DND-41 (cell line): ENCODE data around the gene KRT4.

Experiments used
- ATAC-seq: fragments of 200-7000 bp; cut with Tn5 transposase; 3 replicates; pipeline ENCODE4 v1.9.1; 2021; ENCODE audit warnings: low read depth; ENCODE audit not compliant: insufficient read depth
- DNase-seq: peaks from one replicate; pipeline ENCODE4 v3.0.0-alpha.2; 2020
- H2AFZ ChIP-seq: 2 replicates; pipeline ENCODE4 v1.6.0; 2012; ENCODE audit warnings: low read depth, low read length
- H3K27ac ChIP-seq: 2 replicates; pipeline ENCODE4 v1.5.1; 2012; ENCODE audit warnings: low read length, inconsistent platforms
- H3K27me3 ChIP-seq: fragments of 200-600 bp; sonication (generic); 2 replicates; pipeline ENCODE4 v1.6.0; 2012; ENCODE audit warnings: low read length, mild to moderate bottlenecking, inconsistent platforms; ENCODE audit not compliant: insufficient read depth, poor library complexity
- H3K36me3 ChIP-seq: 2 replicates; pipeline ENCODE4 v1.5.1; 2012; ENCODE audit warnings: low read length, inconsistent platforms; ENCODE audit not compliant: insufficient read depth
- H3K4me1 ChIP-seq: 2 replicates; pipeline ENCODE4 v1.5.1; 2012; ENCODE audit warnings: mild to moderate bottlenecking, low read length; ENCODE audit not compliant: insufficient read depth
- H3K4me2 ChIP-seq: 2 replicates; pipeline ENCODE4 v1.6.0; 2012; ENCODE audit warnings: mild to moderate bottlenecking, moderate library complexity, low read length, inconsistent platforms; ENCODE audit not compliant: insufficient read depth
- H3K4me3 ChIP-seq, 2 experiments: fragments of 200-600 bp in 1 of 2; shearing (Covaris generic) in 1 of 2; 2 replicates each; pipeline ENCODE4 v1.5.1; 2012 to 2016; ENCODE audit warnings: inconsistent platforms in 2 of 2, low read length in 2 of 2, mild to moderate bottlenecking in 2 of 2, low read depth in 1 of 2, moderate library complexity in 1 of 2
- H3K79me2 ChIP-seq: 2 replicates; pipeline ENCODE4 v1.6.0; 2012; ENCODE audit warnings: low read length, inconsistent platforms; ENCODE audit not compliant: insufficient read depth
- H3K9ac ChIP-seq: 2 replicates; pipeline ENCODE4 v1.6.0; 2012; ENCODE audit warnings: low read depth, mild to moderate bottlenecking, inconsistent platforms, low read length, moderate library complexity
- H3K9me3 ChIP-seq: 2 replicates; pipeline ENCODE4 v1.5.1; 2012; ENCODE audit warnings: low read length, moderate library complexity, mild to moderate bottlenecking, inconsistent platforms; ENCODE audit not compliant: insufficient read depth, severe bottlenecking
- H4K20me1 ChIP-seq: 2 replicates; pipeline ENCODE4 v1.6.0; 2012; ENCODE audit warnings: low read length; ENCODE audit not compliant: insufficient read depth
- EZH2 ChIP-seq: IDR thresholded peaks from 3 replicates; pipeline ENCODE4 v1.6.1; 2012; ENCODE audit warnings: borderline replicate concordance, low read depth, mild to moderate bottlenecking, moderate library complexity, low read length, inconsistent platforms; ENCODE audit not compliant: severe bottlenecking
- TF ChIP-seq, protein P1 (sequence below): IDR thresholded peaks from 2 replicates; pipeline ENCODE4 v1.5.1; 2012; ENCODE audit warnings: borderline replicate concordance, low read length, moderate library complexity, mild to moderate bottlenecking; ENCODE audit not compliant: poor library complexity, severe bottlenecking; ENCODE audit errors: extremely low read depth

KRT4 gene

DNA sequence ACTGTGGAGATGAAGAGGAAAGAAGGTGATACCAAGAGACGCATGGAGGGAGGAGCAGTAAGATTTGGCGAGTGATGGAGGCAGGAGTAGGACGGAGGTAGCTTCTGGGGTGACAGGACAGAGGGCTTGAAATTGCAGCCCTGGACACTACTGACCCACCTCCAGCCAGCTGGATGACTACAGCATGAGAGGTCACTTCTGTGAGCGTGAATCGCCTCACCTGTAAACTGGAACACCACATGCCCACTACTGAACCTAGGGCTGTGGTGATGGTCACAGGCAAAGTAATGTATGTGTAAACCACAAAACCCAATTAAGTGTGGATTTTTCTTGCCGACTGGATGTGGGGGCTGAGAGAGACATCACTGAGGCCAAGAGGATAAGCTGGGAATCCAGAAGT, 6.6 kb upstream of the KRT4 start:
- DNase-seq (no peak), ATAC-seq (no peak)
- Histone ChIP-seq H3K9me3 (no peaks in the 10 kb centered on the region), H3K27ac (no peak overlapping the region), H3K4me2 (no peak overlapping the region), H3K4me3 (no peak overlapping the region), H4K20me1 (0 out of 2 replicates have a peak, but pooled peaks cover 6% of the 10 kb centered on the region), H3K27me3 (peaks cover 29% of the 10 kb centered on the region), H2AFZ (no peak overlapping the region), H3K79me2 (no peaks in the 10 kb centered on the region), H3K4me1 (no peaks in the 10 kb centered on the region), H3K9ac (no peak overlapping the region), H3K36me3 (no peaks in the 10 kb centered on the region)
- TF ChIP-seq EZH2 = no peak
- TF ChIP-seq, protein P1, sequence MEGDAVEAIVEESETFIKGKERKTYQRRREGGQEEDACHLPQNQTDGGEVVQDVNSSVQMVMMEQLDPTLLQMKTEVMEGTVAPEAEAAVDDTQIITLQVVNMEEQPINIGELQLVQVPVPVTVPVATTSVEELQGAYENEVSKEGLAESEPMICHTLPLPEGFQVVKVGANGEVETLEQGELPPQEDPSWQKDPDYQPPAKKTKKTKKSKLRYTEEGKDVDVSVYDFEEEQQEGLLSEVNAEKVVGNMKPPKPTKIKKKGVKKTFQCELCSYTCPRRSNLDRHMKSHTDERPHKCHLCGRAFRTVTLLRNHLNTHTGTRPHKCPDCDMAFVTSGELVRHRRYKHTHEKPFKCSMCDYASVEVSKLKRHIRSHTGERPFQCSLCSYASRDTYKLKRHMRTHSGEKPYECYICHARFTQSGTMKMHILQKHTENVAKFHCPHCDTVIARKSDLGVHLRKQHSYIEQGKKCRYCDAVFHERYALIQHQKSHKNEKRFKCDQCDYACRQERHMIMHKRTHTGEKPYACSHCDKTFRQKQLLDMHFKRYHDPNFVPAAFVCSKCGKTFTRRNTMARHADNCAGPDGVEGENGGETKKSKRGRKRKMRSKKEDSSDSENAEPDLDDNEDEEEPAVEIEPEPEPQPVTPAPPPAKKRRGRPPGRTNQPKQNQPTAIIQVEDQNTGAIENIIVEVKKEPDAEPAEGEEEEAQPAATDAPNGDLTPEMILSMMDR = no peak

DNA sequence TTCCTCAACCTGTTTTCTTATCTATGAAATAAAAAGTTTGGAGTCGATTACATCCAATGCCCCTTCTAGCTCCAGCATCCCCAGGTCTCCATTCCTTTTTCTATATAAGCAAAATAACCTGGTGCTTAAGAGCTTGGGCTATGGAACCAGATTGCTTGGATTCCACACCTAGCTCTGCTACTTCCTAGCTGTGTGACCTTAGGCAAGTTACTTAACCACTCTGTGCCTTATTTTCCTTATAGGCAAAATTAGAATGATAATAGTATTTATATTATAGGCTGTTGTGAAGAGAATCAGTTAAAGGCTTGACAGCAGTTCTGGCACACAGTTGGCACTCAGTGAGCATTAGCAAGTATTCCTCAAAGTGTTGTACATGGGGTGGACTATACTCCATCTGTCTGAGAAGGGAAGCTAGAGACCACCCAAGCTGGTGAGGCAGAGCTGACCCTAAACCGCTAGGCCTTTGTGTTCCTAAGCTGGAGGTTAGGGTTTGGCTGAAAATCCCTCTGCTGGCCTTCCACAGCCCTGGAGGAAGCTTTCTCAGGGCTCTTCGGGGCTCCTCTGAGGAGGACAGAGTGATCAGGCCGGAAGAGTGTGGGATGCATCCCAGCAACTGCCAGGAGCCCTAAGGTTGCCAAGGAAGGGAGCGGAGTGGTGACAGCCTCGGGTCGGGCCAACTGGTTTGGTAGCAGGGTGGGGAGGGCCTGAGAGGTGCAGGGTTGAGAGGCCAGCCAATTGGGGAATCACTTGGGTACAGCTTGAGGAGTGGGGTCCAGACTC, 6.0 kb upstream of the KRT4 start:
- H3K4me1 ChIP-seq = no peaks in the 10 kb centered on the region
- H3K36me3 ChIP-seq = no peaks in the 10 kb centered on the region
- no peaks in the 10 kb centered on the region for H3K9me3 ChIP-seq
- H4K20me1 ChIP-seq = 0 out of 2 replicates have a peak, but pooled peaks cover 6% of the 10 kb centered on the region
- no peak overlapping the region for H3K9ac ChIP-seq
- H3K4me2 ChIP-seq = no peak overlapping the region
- TF ChIP-seq, protein P1 = no peak
- TF ChIP-seq EZH2 = no peak
- H3K79me2 ChIP-seq = no peaks in the 10 kb centered on the region
- peaks cover 27% of the 10 kb centered on the region for H3K27me3 ChIP-seq
- H3K27ac ChIP-seq = no peak overlapping the region
- no peak for ATAC-seq
- no peak for DNase-seq
- H2AFZ ChIP-seq = no peak overlapping the region
- no peak overlapping the region for H3K4me3 ChIP-seq

DNA sequence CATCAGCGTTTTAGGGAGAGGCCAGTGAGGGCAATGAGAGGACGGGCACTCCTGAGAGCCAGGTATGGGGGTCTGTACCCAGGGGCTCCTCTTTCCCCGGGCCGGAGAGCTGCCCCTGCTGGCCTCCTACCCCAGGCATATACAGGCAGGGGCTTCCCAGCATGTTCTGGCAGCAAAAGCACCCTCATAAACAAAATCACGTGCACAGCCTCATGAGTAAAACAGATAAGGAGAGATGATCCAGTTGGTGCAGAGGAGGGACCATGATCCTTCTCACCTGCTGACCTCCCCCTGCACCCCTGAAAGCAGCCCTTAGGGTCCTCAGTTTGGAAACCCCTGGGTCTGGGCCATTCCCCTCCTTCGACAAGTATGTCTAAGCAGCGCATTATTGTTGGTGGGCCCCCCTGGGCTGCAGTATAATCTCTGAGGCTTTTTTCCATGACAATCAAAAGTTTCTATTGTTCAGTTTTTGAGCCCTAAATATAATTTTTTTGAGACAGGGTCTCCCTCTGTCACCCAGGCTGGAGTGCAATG, 5.0 kb upstream of the KRT4 start:
- Histone ChIP-seq H4K20me1 (0 out of 2 replicates have a peak, but pooled peaks cover 6% of the 10 kb centered on the region), H3K4me3 (no peak overlapping the region), H3K79me2 (no peaks in the 10 kb centered on the region), H3K9ac (no peak overlapping the region), H3K4me2 (no peak overlapping the region), H2AFZ (no peak overlapping the region), H3K36me3 (no peaks in the 10 kb centered on the region), H3K4me1 (no peaks in the 10 kb centered on the region), H3K27me3 (peaks cover 27% of the 10 kb centered on the region), H3K27ac (no peak overlapping the region), H3K9me3 (no peaks in the 10 kb centered on the region)
- no peak for ATAC-seq
- TF ChIP-seq EZH2 = no peak
- TF ChIP-seq, protein P1 = no peak
- DNase-seq = no peak
